ENCODE data around the gene MAPKAP1. TPM values are rescaled to one million over a fixed set of nuclear protein-coding genes. Genes with fewer than 3 reads are reported as not detected.

Gene MAPKAP1
- total RNA-seq, 2 experiments from 2014 or later, result 51.6 to 61.9 TPM

DNA sequence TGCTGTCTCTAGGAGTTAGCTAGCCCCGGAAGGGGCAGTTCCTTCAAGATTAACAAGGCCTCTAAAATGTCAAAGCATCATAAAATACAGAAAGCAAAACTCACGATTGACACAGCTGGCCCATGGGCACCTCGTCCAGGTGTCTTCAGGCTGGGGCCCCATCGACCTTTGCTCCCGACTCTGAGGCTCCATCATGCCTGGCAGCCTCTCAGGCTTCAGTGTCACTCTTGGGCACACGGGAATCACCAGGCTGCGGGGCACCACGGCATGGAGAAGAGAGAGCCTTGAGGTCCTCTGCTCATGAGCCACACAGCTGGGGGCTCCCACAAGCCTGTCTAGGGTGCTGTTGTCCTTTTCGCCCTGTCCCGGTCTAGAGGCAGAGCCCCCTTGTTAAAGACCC is 284.2 kb downstream of the MAPKAP1 start:
- no peaks in the 10 kb centered on the region for H3K27me3 Mint-ChIP-seq
- H3K4me1 Mint-ChIP-seq, result no peaks in the 10 kb centered on the region
- DNase-seq, result no peak
- ChIA-PET CTCF (interaction anchor here (1.0 kb wide), 1 partner anchor 21 kb away, joined by 3 read pairs; no protein-coding TSS in a partner anchor), POLR2A (no interaction called here)
- no peak overlapping the region for H3K4me3 Mint-ChIP-seq
- H3K27ac Mint-ChIP-seq, result no peak overlapping the region
- no peaks in the 10 kb centered on the region for H3K9me3 Mint-ChIP-seq (ENCODE audit: low read depth)
- no peak for ATAC-seq
- no peaks in the 10 kb centered on the region for H3K36me3 Mint-ChIP-seq (ENCODE audit: low read depth)
- intact Hi-C loops (cut with DNase I, micrococcal nuclease), result no loop called here

- CTCF ChIA-PET, result interaction anchor here (1.0 kb wide), 1 partner anchor 22 kb away, joined by 3 read pairs; no protein-coding TSS in a partner anchor
- Mint-ChIP-seq H3K27me3 (no peaks in the 10 kb centered on the region), H3K9me3 (ENCODE audit: low read depth) (no peaks in the 10 kb centered on the region), H3K4me3 (no peak overlapping the region), H3K4me1 (no peaks in the 10 kb centered on the region), H3K27ac (no peak overlapping the region), H3K36me3 (ENCODE audit: low read depth) (no peaks in the 10 kb centered on the region)
- POLR2A ChIA-PET, result no interaction called here
- no peak for DNase-seq
- ATAC-seq, result no peak
- intact Hi-C loops (cut with DNase I, micrococcal nuclease), result no loop called here
Measured at GRCh38 chr9:125421591-125422181, 285.3 kb downstream of the MAPKAP1 start.

GRCh38 chr9:125421166-125421565 is 285.8 kb downstream of the MAPKAP1 start:
- Mint-ChIP-seq H3K9me3 (ENCODE audit: low read depth) (no peaks in the 10 kb centered on the region), H3K27ac (no peak overlapping the region), H3K27me3 (no peaks in the 10 kb centered on the region), H3K36me3 (ENCODE audit: low read depth) (no peaks in the 10 kb centered on the region), H3K4me3 (no peak overlapping the region), H3K4me1 (no peaks in the 10 kb centered on the region)
- ChIA-PET CTCF (interaction anchor here (0.7 kb wide), 1 partner anchor 510 kb away, joined by 5 read pairs; no protein-coding TSS in a partner anchor), POLR2A (no interaction called here)
- DNase-seq, result no peak
- no peak for ATAC-seq
- intact Hi-C loops (cut with DNase I, micrococcal nuclease), result no loop called here

DNA sequence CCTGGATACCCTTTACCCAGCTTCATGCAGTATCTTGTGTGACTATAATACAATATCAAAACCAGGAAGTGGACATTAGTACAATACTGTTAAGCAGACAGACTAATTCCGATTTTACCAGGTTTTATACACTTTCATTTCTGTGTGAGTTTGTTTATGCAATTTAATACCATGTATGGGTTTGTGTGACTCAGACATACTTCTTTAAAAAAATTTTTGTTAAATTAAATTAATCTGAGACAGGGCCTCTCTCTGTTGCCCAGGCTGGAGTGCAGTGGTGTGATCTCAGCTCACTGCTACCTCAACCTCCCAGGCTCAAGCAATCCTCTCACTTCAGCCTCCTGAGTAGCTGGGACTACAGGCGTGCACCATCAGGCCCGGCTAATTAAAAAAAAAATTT is 288.6 kb downstream of the MAPKAP1 start:
- no peaks in the 10 kb centered on the region for H3K27me3 Mint-ChIP-seq
- H3K4me1 Mint-ChIP-seq, result no peaks in the 10 kb centered on the region
- ChIA-PET CTCF (interaction anchor here (1.0 to 1.1 kb wide), 2 partner anchors 11 to 69 kb away, joined by 3 to 4 read pairs; no protein-coding TSS in a partner anchor), POLR2A (no interaction called here)
- H3K9me3 Mint-ChIP-seq (ENCODE audit: low read depth), result no peaks in the 10 kb centered on the region
- no peak for ATAC-seq
- intact Hi-C loops (cut with DNase I, micrococcal nuclease), result no loop called here
- H3K36me3 Mint-ChIP-seq (ENCODE audit: low read depth), result no peaks in the 10 kb centered on the region
- no peak overlapping the region for H3K4me3 Mint-ChIP-seq
- H3K27ac Mint-ChIP-seq, result no peak overlapping the region
- DNase-seq, result no peak

DNA sequence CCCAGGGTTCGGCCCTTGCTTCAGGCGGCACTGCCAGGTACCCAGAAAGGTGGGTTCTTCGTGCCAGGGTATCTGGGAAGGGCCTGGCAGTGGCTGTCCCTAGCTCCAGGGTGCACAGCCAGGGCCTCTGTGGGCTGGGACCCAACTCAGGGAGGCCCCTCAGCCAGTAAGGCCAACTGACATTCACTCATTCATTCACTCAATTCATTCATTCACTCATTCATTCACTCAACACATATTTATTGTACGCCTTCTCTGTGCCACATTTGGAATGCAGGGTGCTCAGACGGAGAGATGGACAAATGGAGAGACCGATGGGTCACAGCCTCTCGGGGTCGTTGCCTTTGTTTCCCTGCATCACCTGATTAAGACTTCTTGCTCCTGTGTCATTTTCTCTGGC is 290.5 kb downstream of the MAPKAP1 start:
- H3K36me3 Mint-ChIP-seq (ENCODE audit: low read depth), result no peaks in the 10 kb centered on the region
- H3K27ac Mint-ChIP-seq, result no peak overlapping the region
- DNase-seq (no peak), ATAC-seq (no peak)
- H3K4me1 Mint-ChIP-seq, result no peaks in the 10 kb centered on the region
- H3K9me3 Mint-ChIP-seq (ENCODE audit: low read depth), result no peaks in the 10 kb centered on the region
- H3K27me3 Mint-ChIP-seq, result no peaks in the 10 kb centered on the region
- intact Hi-C loops (cut with DNase I, micrococcal nuclease), result no loop called here
- CTCF ChIA-PET, result no interaction called here
- no peak overlapping the region for H3K4me3 Mint-ChIP-seq
- POLR2A ChIA-PET, result no interaction called here

DNA sequence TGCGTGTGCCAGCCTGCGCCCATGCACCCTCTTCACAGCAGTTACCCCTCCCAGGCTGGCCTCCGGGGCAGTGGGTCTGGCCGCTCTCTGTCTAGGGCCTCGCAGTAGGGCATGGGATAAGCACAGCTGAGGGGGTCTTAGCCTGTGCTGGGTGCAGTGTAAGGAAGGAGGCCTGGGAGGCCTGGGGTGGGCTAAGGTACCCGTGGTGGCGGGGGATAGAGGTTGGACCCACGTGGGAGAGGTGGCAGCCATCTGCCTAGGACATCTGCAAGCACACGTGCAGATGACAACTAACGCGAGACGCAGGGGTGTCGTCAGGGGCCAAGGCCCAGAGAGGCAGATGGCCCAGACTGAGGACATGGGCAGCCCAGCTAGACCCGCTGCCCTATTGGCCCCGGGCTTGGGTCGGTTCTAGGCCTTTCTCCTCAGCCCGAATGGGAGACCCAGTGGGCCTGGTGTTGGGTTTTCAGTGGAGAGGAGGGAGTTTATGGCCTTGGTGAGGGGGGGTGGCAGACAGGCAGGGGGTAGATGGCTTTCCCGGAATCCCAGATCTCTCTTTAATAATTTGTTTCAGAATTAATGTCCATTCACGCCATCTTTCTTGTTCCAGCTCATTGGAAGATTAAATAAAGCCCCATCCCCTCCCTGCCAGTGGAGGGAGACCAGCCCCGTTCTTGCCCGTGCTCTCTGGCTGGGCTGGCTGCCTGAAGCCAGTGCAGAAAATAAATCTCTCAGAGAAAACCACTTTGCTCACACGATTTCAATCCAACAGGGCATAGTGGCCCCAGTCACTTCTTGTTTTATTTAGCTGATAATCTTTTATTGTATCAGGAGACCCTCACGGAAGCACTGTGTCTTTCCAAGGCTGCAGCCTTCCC is 291.2 kb downstream of the MAPKAP1 start:
- Mint-ChIP-seq H3K36me3 (ENCODE audit: low read depth) (no peaks in the 10 kb centered on the region), H3K27ac (no peak overlapping the region), H3K9me3 (ENCODE audit: low read depth) (no peaks in the 10 kb centered on the region), H3K4me3 (no peak overlapping the region), H3K27me3 (no peaks in the 10 kb centered on the region), H3K4me1 (no peaks in the 10 kb centered on the region)
- DNase-seq (no peak), ATAC-seq (no peak)
- intact Hi-C loops (cut with DNase I, micrococcal nuclease), result no loop called here
- CTCF ChIA-PET, result no interaction called here
- POLR2A ChIA-PET, result no interaction called here

GRCh38 chr9:125413579-125413978 is 293.4 kb downstream of the MAPKAP1 start:
- CTCF ChIA-PET, result interaction anchor here (0.6 kb wide), 1 partner anchor 678 kb away, joined by 4 read pairs; no protein-coding TSS in a partner anchor
- no peak overlapping the region for H3K27ac Mint-ChIP-seq
- POLR2A ChIA-PET, result no interaction called here
- ATAC-seq (no peak), DNase-seq (no peak)
- peaks cover 16% of the 10 kb centered on the region for H3K27me3 Mint-ChIP-seq
- peaks cover 8% of the 10 kb centered on the region for H3K4me1 Mint-ChIP-seq
- H3K9me3 Mint-ChIP-seq (ENCODE audit: low read depth), result no peaks in the 10 kb centered on the region
- intact Hi-C loops (cut with DNase I, micrococcal nuclease), result no loop called here
- peaks cover 2% of the 10 kb centered on the region for H3K36me3 Mint-ChIP-seq (ENCODE audit: low read depth)
- H3K4me3 Mint-ChIP-seq, result no peak overlapping the region

DNA sequence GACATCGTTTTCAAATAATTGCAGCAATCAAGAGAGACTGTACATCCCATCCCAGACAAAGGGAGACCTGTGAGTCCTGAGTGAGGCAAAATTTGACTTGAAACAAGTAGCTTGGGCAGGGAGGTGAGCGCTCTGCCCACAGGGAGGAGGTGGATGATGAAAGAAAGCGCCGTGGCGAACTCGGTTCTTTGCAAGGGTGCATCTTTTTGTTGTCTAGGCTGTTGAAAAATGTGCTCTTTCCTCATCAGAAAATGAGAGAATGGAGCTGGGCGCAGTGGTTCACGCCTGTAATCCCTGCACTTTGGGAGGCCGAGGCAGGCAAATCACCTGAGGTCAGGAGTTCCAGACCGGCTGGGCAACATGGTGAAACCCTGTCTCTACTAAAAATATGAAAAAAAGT is 294.8 kb downstream of the MAPKAP1 start:
- no peak overlapping the region for H3K4me3 Mint-ChIP-seq
- POLR2A ChIA-PET, result no interaction called here
- H3K36me3 Mint-ChIP-seq (ENCODE audit: low read depth), result peaks cover 2% of the 10 kb centered on the region
- no peak for ATAC-seq
- H3K27me3 Mint-ChIP-seq, result peaks cover 20% of the 10 kb centered on the region
- peaks cover 13% of the 10 kb centered on the region for H3K4me1 Mint-ChIP-seq
- CTCF ChIA-PET, result interaction anchor here (0.6 to 0.8 kb wide), 3 partner anchors 11 to 1514 kb away, joined by 3 read pairs; no protein-coding TSS in a partner anchor
- intact Hi-C loops (cut with DNase I, micrococcal nuclease), result no loop called here
- no peaks in the 10 kb centered on the region for H3K9me3 Mint-ChIP-seq (ENCODE audit: low read depth)
- DNase-seq, result no peak
- no peak overlapping the region for H3K27ac Mint-ChIP-seq

DNA sequence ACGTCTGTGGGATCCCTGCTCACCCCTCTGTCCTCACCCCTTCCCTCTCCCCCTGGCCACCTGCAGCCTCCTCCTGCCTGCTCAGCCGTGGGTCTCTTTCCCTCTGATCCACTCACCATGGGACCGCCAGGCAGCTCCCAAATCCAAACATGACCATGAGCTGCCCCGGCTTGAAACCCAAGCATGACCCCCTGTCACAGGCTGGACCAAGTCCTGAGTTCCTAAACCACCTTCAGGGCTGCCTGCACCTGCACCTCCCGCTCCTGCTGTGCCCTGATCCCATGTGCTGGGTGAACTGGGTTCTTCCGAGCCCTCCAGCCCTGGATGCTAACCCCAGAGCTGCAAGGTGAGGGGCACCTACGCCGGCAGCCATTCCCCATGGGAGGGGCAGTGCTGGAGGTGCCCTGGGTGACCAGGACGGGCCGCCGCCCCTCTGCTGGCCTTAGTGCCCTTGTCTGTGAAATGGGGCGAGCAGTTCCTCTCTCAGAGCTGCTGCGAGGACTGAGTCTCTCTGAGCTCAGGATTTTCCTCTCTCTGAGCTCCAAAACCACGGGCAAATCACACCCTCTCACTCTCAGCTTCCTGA is 295.7 kb downstream of the MAPKAP1 start:
- Mint-ChIP-seq H3K4me1 (peaks cover 13% of the 10 kb centered on the region), H3K27me3 (peaks cover 27% of the 10 kb centered on the region), H3K36me3 (ENCODE audit: low read depth) (peaks cover 2% of the 10 kb centered on the region), H3K4me3 (no peak overlapping the region), H3K9me3 (ENCODE audit: low read depth) (no peaks in the 10 kb centered on the region), H3K27ac (no peak overlapping the region)
- ChIA-PET CTCF (interaction anchor here (0.6 to 1.0 kb wide), 5 partner anchors 11 to 1088 kb away, joined by 3 to 4 read pairs (median 3); no protein-coding TSS in a partner anchor), POLR2A (no interaction called here)
- DNase-seq (no peak), ATAC-seq (no peak)
- intact Hi-C loops (cut with DNase I, micrococcal nuclease), result no loop called here

DNA sequence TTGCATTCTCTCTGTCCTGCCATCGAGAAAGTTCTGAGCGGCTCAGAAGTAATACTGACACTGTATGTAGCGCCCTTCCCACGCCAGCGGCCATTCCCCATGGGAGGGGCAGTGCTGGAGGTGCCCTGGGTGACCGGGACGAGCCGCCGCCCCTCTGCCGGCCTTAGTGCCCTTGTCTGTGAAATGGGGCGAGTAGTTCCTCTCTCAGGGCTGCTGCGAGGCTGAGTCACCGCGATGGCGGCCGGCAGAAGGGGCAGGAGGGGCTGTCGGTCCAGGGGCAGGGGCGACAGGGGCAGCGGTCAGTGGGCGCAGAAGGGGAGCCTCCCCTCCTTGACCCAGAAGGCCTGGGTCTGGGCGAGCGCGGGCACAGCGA is 296.5 kb downstream of the MAPKAP1 start:
- no peak overlapping the region for H3K27ac Mint-ChIP-seq
- no peak for ATAC-seq
- DNase-seq, result no peak
- no peaks in the 10 kb centered on the region for H3K9me3 Mint-ChIP-seq (ENCODE audit: low read depth)
- intact Hi-C loops (cut with DNase I, micrococcal nuclease), result no loop called here
- ChIA-PET POLR2A (no interaction called here), CTCF (no interaction called here)
- H3K27me3 Mint-ChIP-seq, result peaks cover 27% of the 10 kb centered on the region
- H3K36me3 Mint-ChIP-seq (ENCODE audit: low read depth), result peaks cover 2% of the 10 kb centered on the region
- H3K4me1 Mint-ChIP-seq, result peaks cover 13% of the 10 kb centered on the region
- no peak overlapping the region for H3K4me3 Mint-ChIP-seq

- POLR2A ChIA-PET, result no interaction called here
- H3K9me3 Mint-ChIP-seq (ENCODE audit: low read depth), result no peaks in the 10 kb centered on the region
- peaks cover 27% of the 10 kb centered on the region for H3K27me3 Mint-ChIP-seq
- CTCF ChIA-PET, result no interaction called here
- peak overlapping the region; percentile 40 for H3K27ac Mint-ChIP-seq
- intact Hi-C loops (cut with DNase I, micrococcal nuclease), result loop anchor here (2.0 to 10.0 kb wide), 10 partner anchors 111 to 1085 kb away; partner anchors contain the start of gene PBX3 (in 1 of the 2)
- peaks cover 13% of the 10 kb centered on the region for H3K4me1 Mint-ChIP-seq
- H3K4me3 Mint-ChIP-seq, result peak overlapping the region; percentile 23
- ATAC-seq (peak; percentile 76), DNase-seq (peak; percentile 74)
- H3K36me3 Mint-ChIP-seq (ENCODE audit: low read depth), result peaks cover 2% of the 10 kb centered on the region
Measured at GRCh38 chr9:125409637-125410521, 297.1 kb downstream of the MAPKAP1 start.

All from activated CD4-positive, alpha-beta T cell treated with anti-CD3 and anti-CD28 coated beads for 36 hours (primary cell).